ENCODE data around the gene GRID1.

Gene GRID1

GRCh38 chr10:86001521-86001920 is 365.1 kb downstream of the GRID1 start:
- no peaks in the 10 kb centered on the region for H3K4me1 Mint-ChIP-seq
- no peak for ATAC-seq (replicated peaks)
- no peak overlapping the region for H3K27ac Mint-ChIP-seq
- H3K36me3 Mint-ChIP-seq = peaks cover 0 to 5% of the 10 kb centered on the region in 2 donors
- H3K9me3 Mint-ChIP-seq = peaks cover 5 to 9% of the 10 kb centered on the region in 2 donors
- no peak overlapping the region for H3K4me3 Mint-ChIP-seq
- DNase-seq = no peak
- peaks cover 16 to 36% of the 10 kb centered on the region in 2 donors for H3K27me3 Mint-ChIP-seq

- Mint-ChIP-seq H3K36me3 (peaks cover 0 to 5% of the 10 kb centered on the region in 2 donors), H3K4me3 (no peak overlapping the region), H3K4me1 (no peaks in the 10 kb centered on the region), H3K27ac (no peak overlapping the region), H3K27me3 (peaks cover 28 to 32% of the 10 kb centered on the region in 2 donors), H3K9me3 (peaks cover 5 to 9% of the 10 kb centered on the region in 2 donors)
- ATAC-seq (replicated peaks) (no peak), DNase-seq (no peak)
Observed at GRCh38 chr10:85997544-85997943, 369.1 kb downstream of the GRID1 start.

GRCh38 chr10:85995791-85996190 is 370.8 kb downstream of the GRID1 start:
- peak; percentile 63 to 65 for ATAC-seq (replicated peaks)
- no peak overlapping the region for H3K27ac Mint-ChIP-seq
- H3K27me3 Mint-ChIP-seq = peaks cover 24 to 32% of the 10 kb centered on the region in 2 donors
- no peaks in the 10 kb centered on the region for H3K4me1 Mint-ChIP-seq
- peaks cover 0 to 5% of the 10 kb centered on the region in 2 donors for H3K36me3 Mint-ChIP-seq
- DNase-seq = no peak
- H3K9me3 Mint-ChIP-seq = peaks cover 5 to 9% of the 10 kb centered on the region in 2 donors
- no peak overlapping the region for H3K4me3 Mint-ChIP-seq

GRCh38 chr10:85993840-85994507 is 372.6 kb downstream of the GRID1 start:
- no peak for ATAC-seq (replicated peaks)
- H3K4me3 Mint-ChIP-seq = no peak overlapping the region
- no peaks in the 10 kb centered on the region for H3K4me1 Mint-ChIP-seq

GRCh38 chr10:85993140-85993539 is 373.5 kb downstream of the GRID1 start:
- Mint-ChIP-seq H3K4me1 (no peaks in the 10 kb centered on the region), H3K4me3 (no peak overlapping the region), H3K36me3 (peaks cover 0 to 5% of the 10 kb centered on the region in 2 donors), H3K27ac (no peak overlapping the region), H3K27me3 (peaks cover 20 to 28% of the 10 kb centered on the region in 2 donors), H3K9me3 (peaks cover 2 to 5% of the 10 kb centered on the region in 2 donors)
- no peak for ATAC-seq (replicated peaks)
- DNase-seq = no peak

More at GRCh38 chr10:85993840-85994507, 372.6 kb downstream of the GRID1 start:
- Mint-ChIP-seq H3K27me3 (peaks cover 21 to 25% of the 10 kb centered on the region in 2 donors), H3K9me3 (peaks cover 5 to 9% of the 10 kb centered on the region in 2 donors), H3K27ac (no peak overlapping the region), H3K36me3 (peaks cover 0 to 5% of the 10 kb centered on the region in 2 donors)
- no peak for DNase-seq

- H3K4me3 Mint-ChIP-seq = no peak overlapping the region
- H3K36me3 Mint-ChIP-seq = peaks cover 0 to 1% of the 10 kb centered on the region in 2 donors
- H3K4me1 Mint-ChIP-seq = no peaks in the 10 kb centered on the region
- no peak for ATAC-seq (replicated peaks)
- H3K27me3 Mint-ChIP-seq = peaks cover 28 to 31% of the 10 kb centered on the region in 2 donors
- no peak for DNase-seq
- H3K27ac Mint-ChIP-seq = no peak overlapping the region
- peaks cover 0 to under 1% of the 10 kb centered on the region in 2 donors for H3K9me3 Mint-ChIP-seq
Observed at GRCh38 chr10:85992324-85992723, 374.3 kb downstream of the GRID1 start.

GRCh38 chr10:85986777-85987176 is 379.8 kb downstream of the GRID1 start:
- ATAC-seq (replicated peaks) = no peak
- H3K27me3 Mint-ChIP-seq = peaks cover 19% of the 10 kb centered on the region in 2 donors

GRCh38 chr10:85983051-85983450 is 383.5 kb downstream of the GRID1 start:
- Mint-ChIP-seq H3K27me3 (peaks cover 15 to 17% of the 10 kb centered on the region in 2 donors), H3K4me3 (no peak overlapping the region), H3K36me3 (no peaks in the 10 kb centered on the region), H3K27ac (no peak overlapping the region), H3K9me3 (no peaks in the 10 kb centered on the region), H3K4me1 (no peaks in the 10 kb centered on the region)
- ATAC-seq (replicated peaks) = no peak
- no peak for DNase-seq

More at GRCh38 chr10:85986777-85987176, 379.8 kb downstream of the GRID1 start:
- no peaks in the 10 kb centered on the region for H3K9me3 Mint-ChIP-seq
- no peak overlapping the region for H3K4me3 Mint-ChIP-seq
- DNase-seq = no peak
- H3K27ac Mint-ChIP-seq = no peak overlapping the region
- no peaks in the 10 kb centered on the region for H3K36me3 Mint-ChIP-seq
- H3K4me1 Mint-ChIP-seq = no peaks in the 10 kb centered on the region

- Mint-ChIP-seq H3K4me3 (no peak overlapping the region), H3K4me1 (no peaks in the 10 kb centered on the region), H3K27ac (no peak overlapping the region), H3K36me3 (no peaks in the 10 kb centered on the region), H3K9me3 (no peaks in the 10 kb centered on the region), H3K27me3 (peaks cover 7 to 15% of the 10 kb centered on the region in 2 donors)
- no peak for ATAC-seq (replicated peaks)
- no peak for DNase-seq
Observed at GRCh38 chr10:85979598-85979997, 387.0 kb downstream of the GRID1 start.

- H3K27me3 Mint-ChIP-seq = peaks cover 7 to 11% of the 10 kb centered on the region in 2 donors
- DNase-seq = no peak
- no peak overlapping the region for H3K4me3 Mint-ChIP-seq
- no peaks in the 10 kb centered on the region for H3K36me3 Mint-ChIP-seq
- H3K27ac Mint-ChIP-seq = no peak overlapping the region
- H3K9me3 Mint-ChIP-seq = no peaks in the 10 kb centered on the region
- ATAC-seq (replicated peaks) = no peak
- no peaks in the 10 kb centered on the region for H3K4me1 Mint-ChIP-seq
Observed at GRCh38 chr10:85978566-85979358, 387.8 kb downstream of the GRID1 start.

- no peak for DNase-seq
- peaks cover 7 to 10% of the 10 kb centered on the region in 2 donors for H3K27me3 Mint-ChIP-seq
- no peak for ATAC-seq (replicated peaks)
Observed at GRCh38 chr10:85977642-85978041, 389.0 kb downstream of the GRID1 start.

GRCh38 chr10:85976267-85976793 is 390.3 kb downstream of the GRID1 start:
- DNase-seq (no peak), ATAC-seq (replicated peaks) (no peak)
- peaks cover 2 to 5% of the 10 kb centered on the region in 2 donors for H3K9me3 Mint-ChIP-seq
- no peak overlapping the region for H3K4me3 Mint-ChIP-seq
- no peaks in the 10 kb centered on the region for H3K4me1 Mint-ChIP-seq
- no peaks in the 10 kb centered on the region for H3K36me3 Mint-ChIP-seq
- no peak overlapping the region for H3K27ac Mint-ChIP-seq
- H3K27me3 Mint-ChIP-seq = peaks cover under 1 to 4% of the 10 kb centered on the region in 2 donors

More at GRCh38 chr10:85977642-85978041, 389.0 kb downstream of the GRID1 start:
- H3K4me3 Mint-ChIP-seq = no peak overlapping the region
- H3K27ac Mint-ChIP-seq = no peak overlapping the region
- no peaks in the 10 kb centered on the region for H3K9me3 Mint-ChIP-seq
- no peaks in the 10 kb centered on the region for H3K4me1 Mint-ChIP-seq
- no peaks in the 10 kb centered on the region for H3K36me3 Mint-ChIP-seq

- Mint-ChIP-seq H3K36me3 (no peaks in the 10 kb centered on the region), H3K4me1 (no peaks in the 10 kb centered on the region), H3K27ac (no peak overlapping the region), H3K9me3 (peaks cover 8 to 12% of the 10 kb centered on the region in 2 donors), H3K27me3 (peaks cover 0 to 4% of the 10 kb centered on the region in 2 donors), H3K4me3 (no peak overlapping the region)
- DNase-seq (no peak), ATAC-seq (replicated peaks) (no peak)
Observed at GRCh38 chr10:85971494-85971893, 395.1 kb downstream of the GRID1 start.

- Mint-ChIP-seq H3K36me3 (no peaks in the 10 kb centered on the region), H3K27ac (no peak overlapping the region), H3K4me1 (no peaks in the 10 kb centered on the region), H3K9me3 (peaks cover 21 to 26% of the 10 kb centered on the region in 2 donors), H3K4me3 (no peak overlapping the region), H3K27me3 (peaks cover 8 to 18% of the 10 kb centered on the region in 2 donors)
- no peak for DNase-seq
- ATAC-seq (replicated peaks) = peak in 1 of 2 donors; percentile 33
Observed at GRCh38 chr10:85967594-85967993, 399.0 kb downstream of the GRID1 start.
